CD14-positive monocyte (primary cell): Measurements from ENCODE around the gene MRTFB. TPM values are rescaled to one million over a fixed set of nuclear protein-coding genes. Genes with fewer than 3 reads are reported as not detected.
A peak's percentile ranks its signal among the peaks of the same experiment; 100 is the strongest.

ENCODE experiments used
- DNase-seq, 3 donors: peaks; one replicate each; pipeline ENCODE4 v3.0.0-alpha.2; 2011 to 2022
- H2AFZ ChIP-seq: 2 replicates; pipeline ENCODE4 v1.6.0; 2012; ENCODE audit warnings: mild to moderate bottlenecking, low read depth, low read length, inconsistent platforms; ENCODE audit not compliant: insufficient read depth, poor library complexity, severe bottlenecking
- H3K27ac ChIP-seq, 2 donors: 1 replicate in 1 of 2; 2 replicates in 1 of 2; pipeline ENCODE4 v1.5.1; 2012 to 2013; ENCODE audit warnings: low read length in 2 of 2, control low read depth in 1 of 2, inconsistent platforms in 1 of 2, low read depth in 1 of 2, mild to moderate bottlenecking in 1 of 2
- H3K27me3 ChIP-seq, 2 donors: one replicate each; pipeline versions ENCODE4 v1.6.0 to v1.6.1; 2011 to 2013; ENCODE audit warnings: low read length in 2 of 2; ENCODE audit not compliant: control insufficient read depth in 2 of 2, insufficient read depth in 2 of 2
- H3K36me3 ChIP-seq, 2 donors: replicated peaks in 1 of 2; 1 replicate in 1 of 2; 2 replicates in 1 of 2; pipeline versions ENCODE4 v1.5.1 to v1.6.1; 2012 to 2013; ENCODE audit warnings: low read length in 2 of 2, control low read depth in 1 of 2, inconsistent platforms in 1 of 2, mild to moderate bottlenecking in 1 of 2; ENCODE audit not compliant: insufficient read depth in 2 of 2, control insufficient read depth in 1 of 2
- H3K4me1 ChIP-seq, 2 donors: 1 replicate in 1 of 2; 2 replicates in 1 of 2; pipeline versions ENCODE4 v1.5.1 to v1.6.1; 2012 to 2013; ENCODE audit warnings: low read length in 2 of 2, control low read depth in 1 of 2, inconsistent platforms in 1 of 2, mild to moderate bottlenecking in 1 of 2, moderate library complexity in 1 of 2; ENCODE audit not compliant: insufficient read depth in 2 of 2, control insufficient read depth in 1 of 2
- H3K4me2 ChIP-seq: replicated peaks from 2 replicates; pipeline ENCODE3; 2012; ENCODE audit warnings: low read length, moderate library complexity, mild to moderate bottlenecking; ENCODE audit not compliant: poor library complexity, severe bottlenecking; ENCODE audit errors: extremely low read depth
- H3K4me3 ChIP-seq, 3 experiments: fragments of 200-600 bp in 1 of 3; sonication (generic) in 1 of 3; replicated peaks in 1 of 3; 1 replicate in 2 of 3; 2 replicates in 1 of 3; pipeline ENCODE4 v1.5.1; 2011 to 2013; ENCODE audit warnings: low read length in 3 of 3, mild to moderate bottlenecking in 3 of 3, control low read depth in 2 of 3, low read depth in 2 of 3, inconsistent platforms in 1 of 3, moderate library complexity in 1 of 3
- H3K79me2 ChIP-seq: 2 replicates; pipeline ENCODE4 v1.6.0; 2012; ENCODE audit warnings: mild to moderate bottlenecking, control low read depth, inconsistent platforms, low read length, moderate library complexity; ENCODE audit not compliant: insufficient read depth
- H3K9ac ChIP-seq: 2 replicates; pipeline ENCODE4 v1.6.0; 2017; ENCODE audit warnings: low read length, mild to moderate bottlenecking; ENCODE audit not compliant: insufficient read depth, poor library complexity, severe bottlenecking
- H3K9me3 ChIP-seq, 2 donors: replicated peaks in 1 of 2; 1 replicate in 1 of 2; 2 replicates in 1 of 2; pipeline versions ENCODE4 v1.5.1 to v1.6.1; 2012 to 2013; ENCODE audit warnings: low read length in 2 of 2, control low read depth in 1 of 2; ENCODE audit not compliant: control insufficient read depth in 1 of 2, insufficient read depth in 1 of 2
- H4K20me1 ChIP-seq: 2 replicates; pipeline ENCODE4 v1.6.0; 2012; ENCODE audit warnings: mild to moderate bottlenecking, low read length, control low read depth, moderate library complexity; ENCODE audit not compliant: insufficient read depth
- H3K27ac Mint-ChIP-seq, 7 donors: one replicate each; pipeline ENCODE4 v1.8.0; 2020; ENCODE audit warnings: mild to moderate bottlenecking in 7 of 7, mixed read lengths in 7 of 7, moderate library complexity in 6 of 7, inconsistent platforms in 2 of 7
- H3K27me3 Mint-ChIP-seq, 3 donors: one replicate each; pipeline ENCODE4 v1.8.0; 2021 to 2022; ENCODE audit warnings: low read depth in 3 of 3, mild to moderate bottlenecking in 3 of 3, mixed read lengths in 3 of 3, moderate library complexity in 3 of 3, inconsistent platforms in 1 of 3
- H3K36me3 Mint-ChIP-seq, 2 donors: one replicate each; pipeline ENCODE4 v1.8.0; 2020; ENCODE audit warnings: mixed read lengths in 2 of 2, inconsistent platforms in 1 of 2, mild to moderate bottlenecking in 1 of 2
- H3K4me1 Mint-ChIP-seq: one replicate; pipeline ENCODE4 v1.8.0; 2020; ENCODE audit warnings: mild to moderate bottlenecking, mixed read lengths
- H3K4me3 Mint-ChIP-seq, 2 donors: one replicate each; pipeline ENCODE4 v1.8.0; 2020; ENCODE audit warnings: mild to moderate bottlenecking in 2 of 2, mixed read lengths in 2 of 2, moderate library complexity in 1 of 2
- H3K9me3 Mint-ChIP-seq, 7 donors: one replicate each; pipeline ENCODE4 v1.8.0; 2020 to 2022; ENCODE audit warnings: mixed read lengths in 7 of 7, mild to moderate bottlenecking in 6 of 7, moderate library complexity in 6 of 7, inconsistent platforms in 2 of 7
- CTCF ChIP-seq: fragments of 200-600 bp; IDR thresholded peaks from one replicate; pipeline ENCODE4 v1.8.0; 2022; ENCODE audit warnings: antibody characterized with exemption, mild to moderate bottlenecking
- WGBS: methylation state at CpG from one replicate; pipeline ENCODE4 v1.1.5; 2013; ENCODE audit warnings: missing lambda C conversion rate; ENCODE audit not compliant: insufficient coverage; 5-methylcytosine and 5-hydroxymethylcytosine counted together
- intact Hi-C, 2 donors: fragments of 100-400 bp; cut with micrococcal nuclease; formaldehyde crosslinking; loops; one replicate each; pipeline versions ENCODE4 v1.15.0 to v1.15.1; 2023
- polyA plus RNA-seq, 3 donors: library from polyadenylated mRNA; depleted of rRNA in 1 of 3; unstranded in 2 of 3; stranded (reverse) in 1 of 3; fragments of 300-500 nt in 2 of 3; fragments of >200 nt in 1 of 3; fragmentation: Illumina TruSeq in 2 of 3; gene quantifications; 1 replicate in 2 of 3; 2 replicates in 1 of 3; pipeline ENCODE4 v1.2.3, GENCODE V29; 2012 to 2021

MRTFB gene
- polyA plus RNA-seq, 3 donors, result 0.69 to 1.4 (median 0.87) TPM

- Mint-ChIP-seq H3K4me3 (no peak overlapping the region), H3K4me1 (no peaks in the 10 kb centered on the region), H3K36me3 (no peaks in the 10 kb centered on the region), H3K27me3 (no peaks in the 10 kb centered on the region), H3K27ac (peak overlapping the region in 1 of 7 donors; percentile 8), H3K9me3 (peaks cover 2 to 9% (median 3%) of the 10 kb centered on the region in 7 donors)
- Histone ChIP-seq H3K9ac (no peak overlapping the region), H4K20me1 (no peaks in the 10 kb centered on the region), H3K4me3 (no peak overlapping the region), H3K27me3 (no peaks in the 10 kb centered on the region), H3K79me2 (no peaks in the 10 kb centered on the region), H2AFZ (no peak overlapping the region), H3K4me2 (no peak overlapping the region), H3K36me3 (no peaks in the 10 kb centered on the region), H3K9me3 (no peaks in the 10 kb centered on the region), H3K27ac (no peak overlapping the region), H3K4me1 (no peaks in the 10 kb centered on the region)
- DNase-seq, result no peak
- WGBS, result 100% methylated on average over 4 of the region's 5 CpGs
- no peak for TF ChIP-seq CTCF
- intact Hi-C loops, result no loop called here
Measured at GRCh38 chr16:14128097-14128496, 57.0 kb downstream of the MRTFB start.

- H3K4me3 Mint-ChIP-seq, result no peak overlapping the region
- WGBS, result 100% methylated on average over 1 of the region's 5 CpGs
- no peak overlapping the region for H2AFZ ChIP-seq
Measured at GRCh38 chr16:14129502-14129901, 58.4 kb downstream of the MRTFB start.

More at GRCh38 chr16:14129502-14129901, 58.4 kb downstream of the MRTFB start:
- H3K27ac Mint-ChIP-seq, result no peak overlapping the region
- Histone ChIP-seq H3K27me3 (no peaks in the 10 kb centered on the region), H3K9me3 (no peaks in the 10 kb centered on the region), H3K4me3 (no peak overlapping the region), H3K9ac (no peak overlapping the region), H3K27ac (no peak overlapping the region), H3K79me2 (no peaks in the 10 kb centered on the region), H4K20me1 (no peaks in the 10 kb centered on the region), H3K4me1 (no peaks in the 10 kb centered on the region), H3K4me2 (no peak overlapping the region), H3K36me3 (no peaks in the 10 kb centered on the region)
- no peak for DNase-seq
- peaks cover 2 to 9% (median 3%) of the 10 kb centered on the region in 7 donors for H3K9me3 Mint-ChIP-seq
- H3K36me3 Mint-ChIP-seq, result no peaks in the 10 kb centered on the region
- no peaks in the 10 kb centered on the region for H3K27me3 Mint-ChIP-seq
- no peak for TF ChIP-seq CTCF
- intact Hi-C loops, result no loop called here
- no peaks in the 10 kb centered on the region for H3K4me1 Mint-ChIP-seq
